HCT116 (cell line): Measurements from ENCODE around the gene HCFC1.

ENCODE experiments used
- EZH2 ChIP-seq: fragments of 200-600 bp; sonication (generic); IDR thresholded peaks from 2 replicates; pipeline ENCODE4 v1.6.1; 2017; ENCODE audit warnings: antibody characterized with exemption, mixed run types
- EZH2phosphoT487 ChIP-seq: fragments of 200-600 bp; IDR thresholded peaks from 2 replicates; pipeline ENCODE4 v1.6.1; 2018; ENCODE audit warnings: antibody characterized with exemption, borderline replicate concordance
- JUND ChIP-seq: IDR thresholded peaks from 2 replicates; pipeline ENCODE4 v1.6.1; 2012
- POLR2A ChIP-seq: IDR thresholded peaks from 2 replicates; pipeline ENCODE4 v1.7.0; 2011; ENCODE audit warnings: borderline replicate concordance; ENCODE audit not compliant: insufficient read depth, insufficient read length; ENCODE audit errors: extremely low read depth
- POLR2AphosphoS5 ChIP-seq: IDR thresholded peaks from 2 replicates; pipeline ENCODE4 v1.6.1; 2011; ENCODE audit warnings: mild to moderate bottlenecking, low read depth, low read length, moderate library complexity
- SP1 ChIP-seq: IDR thresholded peaks from 2 replicates; pipeline ENCODE4 v1.6.1; 2012; ENCODE audit warnings: low read depth
- TF ChIP-seq, protein P1 (sequence below), 3 experiments: fragments of 200-600 bp in 1 of 3; sonication (generic) in 1 of 3; IDR thresholded peaks in 2 of 3; conservative IDR thresholded peaks in 1 of 3; 2 replicates each; pipeline ENCODE4 v1.5.1; 2012 to 2017; ENCODE audit warnings: low read depth in 2 of 3, low read length in 2 of 3, antibody characterized with exemption in 1 of 3, borderline replicate concordance in 1 of 3, control low read depth in 1 of 3, mild to moderate bottlenecking in 1 of 3, mixed read lengths in 1 of 3, mixed run types in 1 of 3, moderate library complexity in 1 of 3; ENCODE audit not compliant: insufficient read depth in 1 of 3
- TF ChIP-seq, protein P2 (sequence below): IDR thresholded peaks from 2 replicates; pipeline ENCODE4 v1.6.1; 2012; ENCODE audit warnings: low read depth
- TF ChIP-seq, protein P3 (sequence below): IDR thresholded peaks from 2 replicates; pipeline ENCODE4 v1.6.1; 2011; ENCODE audit warnings: mild to moderate bottlenecking, low read length, moderate library complexity; ENCODE audit not compliant: insufficient replicate concordance; ENCODE audit errors: extremely low read depth

DNA sequence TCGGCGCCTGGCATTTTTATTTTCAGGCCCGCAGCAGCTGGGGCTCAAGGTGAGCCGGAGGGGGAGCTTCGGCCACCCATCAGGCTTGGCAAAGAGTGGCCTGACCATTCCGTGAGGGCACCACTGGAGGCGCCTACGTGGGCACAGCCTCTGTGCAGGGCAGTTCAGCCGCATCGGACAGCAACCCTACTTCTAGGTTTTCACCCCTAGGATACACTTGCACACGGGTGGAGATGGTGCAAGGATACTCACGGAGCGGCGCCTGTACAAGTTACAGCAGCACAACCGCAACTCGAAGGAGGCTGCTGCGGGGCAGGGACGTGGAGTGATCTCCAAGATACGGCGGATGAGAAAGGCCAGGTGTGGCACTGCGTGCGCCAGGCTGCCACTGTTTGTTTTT is 10.8 kb downstream of the HCFC1 start:
- TF ChIP-seq, protein P1, sequence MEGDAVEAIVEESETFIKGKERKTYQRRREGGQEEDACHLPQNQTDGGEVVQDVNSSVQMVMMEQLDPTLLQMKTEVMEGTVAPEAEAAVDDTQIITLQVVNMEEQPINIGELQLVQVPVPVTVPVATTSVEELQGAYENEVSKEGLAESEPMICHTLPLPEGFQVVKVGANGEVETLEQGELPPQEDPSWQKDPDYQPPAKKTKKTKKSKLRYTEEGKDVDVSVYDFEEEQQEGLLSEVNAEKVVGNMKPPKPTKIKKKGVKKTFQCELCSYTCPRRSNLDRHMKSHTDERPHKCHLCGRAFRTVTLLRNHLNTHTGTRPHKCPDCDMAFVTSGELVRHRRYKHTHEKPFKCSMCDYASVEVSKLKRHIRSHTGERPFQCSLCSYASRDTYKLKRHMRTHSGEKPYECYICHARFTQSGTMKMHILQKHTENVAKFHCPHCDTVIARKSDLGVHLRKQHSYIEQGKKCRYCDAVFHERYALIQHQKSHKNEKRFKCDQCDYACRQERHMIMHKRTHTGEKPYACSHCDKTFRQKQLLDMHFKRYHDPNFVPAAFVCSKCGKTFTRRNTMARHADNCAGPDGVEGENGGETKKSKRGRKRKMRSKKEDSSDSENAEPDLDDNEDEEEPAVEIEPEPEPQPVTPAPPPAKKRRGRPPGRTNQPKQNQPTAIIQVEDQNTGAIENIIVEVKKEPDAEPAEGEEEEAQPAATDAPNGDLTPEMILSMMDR (IDR thresholded peaks at IDR 0.05 in 2 of 3, conservative IDR thresholded peaks at IDR 0.05 in 1 of 3; ENCODE audit: borderline replicate concordance in 1 of 3, insufficient read depth in 1 of 3, low read depth in 2 of 3, low read length in 2 of 3) = no peak
- TF ChIP-seq SP1 (no peak), POLR2AphosphoS5 (no peak), JUND (no peak), POLR2A (no peak), EZH2phosphoT487 (no peak), EZH2 (no peak)
- TF ChIP-seq, protein P2, sequence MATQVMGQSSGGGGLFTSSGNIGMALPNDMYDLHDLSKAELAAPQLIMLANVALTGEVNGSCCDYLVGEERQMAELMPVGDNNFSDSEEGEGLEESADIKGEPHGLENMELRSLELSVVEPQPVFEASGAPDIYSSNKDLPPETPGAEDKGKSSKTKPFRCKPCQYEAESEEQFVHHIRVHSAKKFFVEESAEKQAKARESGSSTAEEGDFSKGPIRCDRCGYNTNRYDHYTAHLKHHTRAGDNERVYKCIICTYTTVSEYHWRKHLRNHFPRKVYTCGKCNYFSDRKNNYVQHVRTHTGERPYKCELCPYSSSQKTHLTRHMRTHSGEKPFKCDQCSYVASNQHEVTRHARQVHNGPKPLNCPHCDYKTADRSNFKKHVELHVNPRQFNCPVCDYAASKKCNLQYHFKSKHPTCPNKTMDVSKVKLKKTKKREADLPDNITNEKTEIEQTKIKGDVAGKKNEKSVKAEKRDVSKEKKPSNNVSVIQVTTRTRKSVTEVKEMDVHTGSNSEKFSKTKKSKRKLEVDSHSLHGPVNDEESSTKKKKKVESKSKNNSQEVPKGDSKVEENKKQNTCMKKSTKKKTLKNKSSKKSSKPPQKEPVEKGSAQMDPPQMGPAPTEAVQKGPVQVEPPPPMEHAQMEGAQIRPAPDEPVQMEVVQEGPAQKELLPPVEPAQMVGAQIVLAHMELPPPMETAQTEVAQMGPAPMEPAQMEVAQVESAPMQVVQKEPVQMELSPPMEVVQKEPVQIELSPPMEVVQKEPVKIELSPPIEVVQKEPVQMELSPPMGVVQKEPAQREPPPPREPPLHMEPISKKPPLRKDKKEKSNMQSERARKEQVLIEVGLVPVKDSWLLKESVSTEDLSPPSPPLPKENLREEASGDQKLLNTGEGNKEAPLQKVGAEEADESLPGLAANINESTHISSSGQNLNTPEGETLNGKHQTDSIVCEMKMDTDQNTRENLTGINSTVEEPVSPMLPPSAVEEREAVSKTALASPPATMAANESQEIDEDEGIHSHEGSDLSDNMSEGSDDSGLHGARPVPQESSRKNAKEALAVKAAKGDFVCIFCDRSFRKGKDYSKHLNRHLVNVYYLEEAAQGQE = no peak
- TF ChIP-seq, protein P3, sequence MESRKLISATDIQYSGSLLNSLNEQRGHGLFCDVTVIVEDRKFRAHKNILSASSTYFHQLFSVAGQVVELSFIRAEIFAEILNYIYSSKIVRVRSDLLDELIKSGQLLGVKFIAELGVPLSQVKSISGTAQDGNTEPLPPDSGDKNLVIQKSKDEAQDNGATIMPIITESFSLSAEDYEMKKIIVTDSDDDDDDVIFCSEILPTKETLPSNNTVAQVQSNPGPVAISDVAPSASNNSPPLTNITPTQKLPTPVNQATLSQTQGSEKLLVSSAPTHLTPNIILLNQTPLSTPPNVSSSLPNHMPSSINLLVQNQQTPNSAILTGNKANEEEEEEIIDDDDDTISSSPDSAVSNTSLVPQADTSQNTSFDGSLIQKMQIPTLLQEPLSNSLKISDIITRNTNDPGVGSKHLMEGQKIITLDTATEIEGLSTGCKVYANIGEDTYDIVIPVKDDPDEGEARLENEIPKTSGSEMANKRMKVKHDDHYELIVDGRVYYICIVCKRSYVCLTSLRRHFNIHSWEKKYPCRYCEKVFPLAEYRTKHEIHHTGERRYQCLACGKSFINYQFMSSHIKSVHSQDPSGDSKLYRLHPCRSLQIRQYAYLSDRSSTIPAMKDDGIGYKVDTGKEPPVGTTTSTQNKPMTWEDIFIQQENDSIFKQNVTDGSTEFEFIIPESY = no peak
